Bone marrow (tissue), 2 donors: ENCODE data around the gene GNB5.

Experiments
- DNase-seq, 2 donors: peaks; one replicate each; lab custom pipeline; 2025; lab: John Stamatoyannopoulos, UW

Gene GNB5

GRCh38 chr15:52140646-52141045 lies 50.5 kb downstream of the GNB5 start:
- no peak for DNase-seq

- DNase-seq = peak; percentile 4 to 56
Measured at GRCh38 chr15:52139599-52140462, 51.4 kb downstream of the GNB5 start.

GRCh38 chr15:52137432-52138357 lies 53.5 kb downstream of the GNB5 start:
- DNase-seq = peak; percentile 16 to 57

- DNase-seq = no peak
Measured at GRCh38 chr15:52136442-52136980, 54.7 kb downstream of the GNB5 start.

DNA sequence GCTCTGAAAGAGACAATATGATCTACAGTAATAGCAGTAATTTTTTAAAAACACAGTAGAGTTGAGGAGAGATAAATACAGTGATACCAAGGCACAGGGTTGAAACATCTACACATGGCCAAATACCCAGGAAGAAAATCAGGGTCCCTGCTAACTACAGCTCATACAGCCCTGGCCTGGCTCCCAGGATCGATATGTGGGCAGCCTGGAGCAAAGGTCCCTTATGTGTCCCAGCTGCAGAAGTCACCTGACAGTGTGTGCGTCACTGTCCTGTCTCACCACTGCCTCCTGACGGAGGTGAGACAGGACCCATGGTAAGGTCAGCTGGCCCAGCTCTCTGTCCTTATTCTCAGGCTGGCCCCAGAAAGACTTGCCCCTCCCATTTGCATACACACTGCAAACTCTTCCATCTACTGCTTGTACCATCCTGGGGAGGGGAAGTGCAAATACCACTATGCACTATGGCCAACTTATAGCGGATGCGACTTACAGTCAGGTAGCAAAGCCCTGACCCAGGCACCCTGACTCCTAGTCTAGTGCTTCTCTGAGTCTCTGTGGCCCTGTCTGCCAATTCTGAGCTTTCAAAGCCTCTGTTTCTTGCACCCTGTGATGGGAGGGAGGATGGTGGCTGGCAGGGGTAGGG lies 56.6 kb downstream of the GNB5 start:
- no peak for DNase-seq

DNA sequence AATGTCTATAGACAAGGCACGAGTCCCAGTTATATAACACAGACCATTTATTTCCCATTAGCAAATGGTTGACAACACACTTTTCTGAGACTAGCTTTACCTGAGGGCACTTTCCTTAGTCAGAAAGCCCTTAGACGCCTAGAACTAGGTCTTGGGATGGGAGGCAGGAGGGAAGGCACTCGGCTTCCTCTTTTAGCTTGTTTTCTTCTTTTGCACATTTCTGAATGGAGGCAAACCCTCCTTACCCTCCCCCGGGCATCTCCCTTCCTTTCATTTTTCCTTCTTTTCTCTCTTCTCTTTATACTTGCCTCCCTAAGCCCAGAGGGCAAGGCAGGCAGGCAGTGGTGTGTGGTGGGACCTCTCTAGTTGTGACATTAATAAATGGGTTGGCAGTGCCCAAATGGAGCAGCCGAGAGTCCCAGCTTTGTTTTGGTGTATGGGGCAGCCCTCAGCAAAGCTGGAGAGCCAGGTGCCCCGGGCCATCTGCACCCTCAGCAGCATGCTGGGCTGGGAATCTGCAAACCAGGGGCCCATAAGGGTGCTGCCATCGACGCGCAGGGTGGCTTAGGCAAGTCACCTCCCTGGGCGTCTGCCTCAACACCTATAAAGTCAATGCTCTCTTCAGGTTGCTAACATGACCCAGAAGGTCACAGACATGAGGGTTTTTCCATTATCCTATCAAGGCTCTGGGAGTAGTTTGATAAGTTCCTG lies 57.5 kb downstream of the GNB5 start:
- DNase-seq = no peak

GRCh38 chr15:52132066-52132465 lies 59.1 kb downstream of the GNB5 start:
- DNase-seq = no peak

DNA sequence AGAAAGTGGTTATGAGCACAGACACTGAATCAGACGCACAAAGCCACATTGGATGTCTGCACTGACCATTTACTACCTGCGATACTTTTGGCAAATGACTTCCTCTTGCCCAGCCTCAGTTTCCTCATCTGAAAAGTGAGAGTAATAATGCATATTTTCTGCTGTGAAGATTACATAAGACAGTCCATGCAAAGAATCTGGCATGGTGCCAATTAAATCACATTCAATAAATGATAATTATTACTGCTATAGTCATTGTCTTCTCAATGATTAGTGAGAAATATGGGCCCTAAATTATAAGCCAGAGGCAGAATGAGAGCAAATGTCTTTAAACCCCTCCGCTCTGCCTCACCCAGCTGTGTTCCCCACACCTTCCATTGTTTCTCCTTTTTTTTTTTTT lies 62.6 kb downstream of the GNB5 start:
- no peak for DNase-seq

DNA sequence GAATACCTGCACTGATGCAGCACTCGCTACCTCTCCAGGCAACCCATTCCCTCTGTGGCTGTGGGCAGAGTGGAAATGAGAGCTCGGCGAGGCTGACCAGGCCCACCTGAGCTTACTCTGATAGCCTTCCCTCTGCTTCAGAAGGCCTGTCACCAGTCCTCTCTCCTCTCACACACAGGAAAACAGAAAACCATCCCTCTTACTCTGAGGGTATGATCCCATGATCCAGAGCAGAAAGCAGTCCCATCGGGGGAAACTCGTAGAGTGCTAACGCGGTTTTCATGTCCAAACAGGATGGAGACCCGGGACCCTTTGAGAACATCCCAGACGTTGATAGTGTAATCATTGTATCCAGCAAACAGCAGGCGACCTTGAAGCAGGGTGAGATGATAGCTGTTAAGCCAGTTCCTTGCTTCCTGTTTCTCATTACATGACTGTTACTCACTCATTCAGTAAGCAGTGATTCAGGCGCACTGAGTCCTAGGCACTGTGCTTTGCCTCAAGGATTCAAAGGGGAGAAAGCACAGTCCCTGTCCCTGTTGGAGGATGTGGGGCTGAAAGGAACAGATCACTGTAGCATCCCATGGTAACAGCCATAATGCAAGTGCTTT lies 66.8 kb downstream of the GNB5 start:
- no peak for DNase-seq

- no peak for DNase-seq
Measured at GRCh38 chr15:52121896-52122295, 69.3 kb downstream of the GNB5 start.

DNA sequence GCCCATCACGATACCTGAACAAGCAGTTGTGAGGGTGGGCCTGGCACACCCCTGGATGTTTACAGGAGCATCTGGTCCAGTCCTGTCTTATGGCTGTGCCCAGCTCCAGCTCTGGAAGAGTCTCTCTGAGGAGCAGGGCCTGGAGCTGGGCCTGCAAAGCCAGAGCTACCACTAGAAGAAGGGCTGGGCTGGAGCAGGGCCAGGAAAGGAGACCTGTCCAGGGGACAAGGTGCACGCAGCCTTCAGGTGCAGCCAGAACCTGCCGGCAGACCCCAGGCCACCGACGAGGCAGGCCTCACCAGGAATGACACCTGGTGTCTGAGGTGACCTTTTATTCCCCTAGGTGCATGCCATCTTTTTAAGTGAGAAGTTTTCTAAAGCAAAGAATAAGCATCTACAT lies 70.2 kb downstream of the GNB5 start:
- DNase-seq = no peak

DNA sequence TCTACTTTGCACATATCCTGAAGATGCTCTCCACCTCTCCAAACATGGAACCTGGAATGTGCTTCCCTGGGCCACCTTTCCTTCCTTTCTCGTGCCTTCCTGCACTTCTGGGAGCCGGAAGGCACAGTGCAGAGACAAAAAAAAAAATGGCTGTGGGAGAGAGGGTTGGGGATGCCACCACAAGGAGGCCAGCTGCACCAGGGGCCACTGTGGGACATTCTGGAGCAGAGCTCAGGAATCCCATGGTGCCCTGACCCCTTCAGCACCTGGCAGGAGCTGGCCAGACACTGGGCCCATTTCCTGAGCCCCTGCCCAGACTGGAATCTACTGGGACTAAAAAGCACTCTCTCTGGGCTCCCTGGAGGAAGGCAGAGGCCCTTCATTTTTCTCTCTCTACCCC lies 70.7 kb downstream of the GNB5 start:
- DNase-seq = no peak

DNA sequence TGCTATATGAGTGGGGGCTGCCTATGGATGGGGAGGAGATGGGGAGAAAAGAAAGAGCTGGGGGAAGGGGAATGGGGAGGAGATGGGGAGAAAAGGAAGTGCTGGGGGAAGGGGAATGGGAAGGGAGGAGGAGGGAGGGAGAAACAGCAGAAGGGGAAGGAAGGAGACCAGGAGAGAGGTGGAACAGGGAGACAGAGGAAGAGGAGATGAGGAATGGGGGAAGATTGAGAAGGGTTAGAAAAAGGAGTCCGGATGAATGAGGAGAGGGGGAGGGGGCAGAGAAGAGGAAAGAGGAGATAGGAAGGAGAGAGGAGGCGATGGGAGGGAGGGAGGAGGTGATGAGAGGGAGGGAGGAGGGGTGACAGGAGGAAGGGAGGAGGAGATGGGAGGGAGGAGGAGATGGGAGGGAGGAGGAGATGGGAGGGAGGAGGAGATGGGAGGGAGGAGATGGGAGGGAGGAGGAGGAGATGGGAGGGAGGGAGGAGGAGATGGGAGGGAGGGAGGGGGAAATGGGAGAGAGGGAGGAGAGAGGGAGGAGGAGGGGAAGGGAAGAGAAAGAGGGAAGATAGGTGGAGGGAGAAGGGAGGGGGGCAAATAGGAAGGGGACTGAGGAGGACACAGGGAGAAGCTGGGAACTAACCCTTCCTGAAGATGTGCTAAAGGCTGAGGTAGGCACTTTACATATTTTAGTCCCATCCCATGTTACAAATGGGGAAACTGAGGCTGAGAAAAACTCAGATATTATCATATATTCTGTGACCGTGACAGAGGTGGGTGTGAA lies 72.0 kb downstream of the GNB5 start:
- DNase-seq = no peak

DNA sequence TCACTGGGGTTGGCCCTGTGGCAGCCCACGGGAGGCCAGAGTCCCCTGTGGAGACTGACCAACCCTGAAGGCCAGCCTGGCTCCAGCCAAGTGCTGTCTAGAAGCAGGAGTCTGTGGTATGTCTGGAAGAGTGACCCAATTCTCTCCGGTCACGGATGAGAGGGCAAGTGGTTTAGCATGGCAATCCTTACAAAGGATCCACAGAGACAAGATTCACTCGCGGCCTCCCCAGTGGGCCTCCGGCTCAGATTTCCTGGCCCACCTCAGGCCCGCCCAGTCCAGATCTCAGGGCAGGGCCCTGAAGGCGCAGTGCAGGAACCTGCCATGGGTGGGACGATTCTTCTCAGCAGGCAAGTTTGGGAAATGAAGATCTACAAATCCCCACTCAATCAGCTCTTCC lies 73.6 kb downstream of the GNB5 start:
- no peak for DNase-seq

GRCh38 chr15:52115598-52116427 lies 75.4 kb downstream of the GNB5 start:
- DNase-seq = no peak

DNA sequence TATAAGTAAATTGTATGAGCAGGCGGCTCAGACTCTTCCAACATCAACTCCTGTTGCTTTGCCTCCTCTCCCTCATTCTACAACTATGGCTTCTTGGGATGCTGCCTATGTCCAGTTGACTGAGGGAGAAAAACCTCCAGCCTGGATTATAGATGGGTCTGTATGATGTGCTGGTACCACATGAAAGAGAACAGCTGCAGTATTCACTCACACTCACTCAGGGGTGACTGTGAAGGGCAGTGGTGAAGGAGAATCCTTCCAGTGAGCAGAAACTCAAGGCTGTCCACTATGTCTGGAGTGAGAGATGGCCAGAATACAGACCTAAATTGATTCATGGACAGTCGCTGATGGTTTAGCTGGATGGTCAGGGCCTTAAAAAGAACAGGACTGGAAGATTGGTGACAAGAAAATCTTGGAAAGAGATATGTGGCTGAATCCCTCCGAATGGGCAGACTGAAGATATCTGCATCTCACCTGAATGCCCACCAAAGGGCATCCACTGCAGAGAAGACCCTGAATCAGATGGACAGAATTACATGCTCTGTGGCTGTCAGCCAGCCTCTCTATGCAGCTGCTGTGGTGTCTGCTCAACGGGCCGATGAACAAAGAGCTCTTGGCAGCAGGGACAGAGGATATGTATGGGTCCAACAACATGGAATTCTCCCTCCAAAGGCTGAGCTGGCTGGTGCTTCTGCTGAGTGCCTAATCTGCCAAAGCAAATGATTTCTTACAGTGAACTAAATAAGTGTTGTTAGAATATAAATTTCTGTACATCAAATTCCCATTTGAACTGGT lies 76.7 kb downstream of the GNB5 start:
- no peak for DNase-seq

DNA sequence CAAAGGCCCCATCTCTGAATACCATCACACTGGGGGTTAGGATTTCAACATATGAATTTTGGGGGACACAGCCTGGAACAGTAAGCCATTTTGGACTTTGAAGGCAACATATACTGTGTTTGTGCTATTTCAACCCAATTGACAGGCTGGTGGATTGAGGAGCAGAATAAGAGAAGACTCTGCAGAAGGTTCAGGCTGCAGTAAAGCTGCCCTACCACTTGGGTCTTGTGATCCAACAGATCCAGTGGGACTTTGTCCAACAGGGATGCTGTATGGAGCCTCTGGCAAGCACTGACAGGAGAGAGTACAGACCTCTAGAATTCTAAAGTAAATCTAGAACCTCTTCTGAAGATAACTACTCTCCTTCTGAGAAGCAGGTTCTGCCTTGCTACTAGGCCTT lies 77.5 kb downstream of the GNB5 start:
- DNase-seq = no peak

DNA sequence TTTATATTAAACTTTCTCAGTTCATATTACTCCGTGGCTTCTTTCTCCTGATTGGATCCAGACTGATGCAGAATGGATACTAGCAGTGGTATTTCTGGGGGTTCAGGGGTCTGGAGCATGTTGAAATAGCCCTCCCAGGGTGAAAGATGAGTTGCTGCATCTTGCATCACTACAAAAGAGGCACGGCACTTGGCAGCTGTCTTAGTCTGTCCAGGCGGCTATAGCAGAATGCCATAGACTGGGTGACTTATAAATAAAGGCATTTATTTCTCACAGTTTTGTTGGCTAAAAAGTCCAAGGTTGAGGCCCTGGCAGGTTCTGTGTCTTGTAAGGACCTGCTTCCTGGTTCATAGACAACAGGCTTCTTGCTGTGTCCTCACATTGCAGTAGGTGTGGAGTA lies 78.0 kb downstream of the GNB5 start:
- no peak for DNase-seq
